CD14-positive monocyte (primary cell): Measurements from ENCODE around the gene IRF2BP2. TPM values are rescaled to one million over a fixed set of nuclear protein-coding genes. Genes with fewer than 3 reads are reported as not detected.

Experiments
- DNase-seq, 3 donors: peaks; one replicate each; pipeline ENCODE4 v3.0.0-alpha.2; 2011 to 2022
- H2AFZ ChIP-seq: 2 replicates; pipeline ENCODE4 v1.6.0; 2012; ENCODE audit warnings: mild to moderate bottlenecking, low read depth, low read length, inconsistent platforms; ENCODE audit not compliant: insufficient read depth, poor library complexity, severe bottlenecking
- H3K27ac ChIP-seq, 2 donors: 1 replicate in 1 of 2; 2 replicates in 1 of 2; pipeline ENCODE4 v1.5.1; 2012 to 2013; ENCODE audit warnings: low read length in 2 of 2, control low read depth in 1 of 2, inconsistent platforms in 1 of 2, low read depth in 1 of 2, mild to moderate bottlenecking in 1 of 2
- H3K27me3 ChIP-seq, 2 donors: one replicate each; pipeline versions ENCODE4 v1.6.0 to v1.6.1; 2011 to 2013; ENCODE audit warnings: low read length in 2 of 2; ENCODE audit not compliant: control insufficient read depth in 2 of 2, insufficient read depth in 2 of 2
- H3K36me3 ChIP-seq, 2 donors: replicated peaks in 1 of 2; 1 replicate in 1 of 2; 2 replicates in 1 of 2; pipeline versions ENCODE4 v1.5.1 to v1.6.1; 2012 to 2013; ENCODE audit warnings: low read length in 2 of 2, control low read depth in 1 of 2, inconsistent platforms in 1 of 2, mild to moderate bottlenecking in 1 of 2; ENCODE audit not compliant: insufficient read depth in 2 of 2, control insufficient read depth in 1 of 2
- H3K4me1 ChIP-seq, 2 donors: 1 replicate in 1 of 2; 2 replicates in 1 of 2; pipeline versions ENCODE4 v1.5.1 to v1.6.1; 2012 to 2013; ENCODE audit warnings: low read length in 2 of 2, control low read depth in 1 of 2, inconsistent platforms in 1 of 2, mild to moderate bottlenecking in 1 of 2, moderate library complexity in 1 of 2; ENCODE audit not compliant: insufficient read depth in 2 of 2, control insufficient read depth in 1 of 2
- H3K4me2 ChIP-seq: replicated peaks from 2 replicates; pipeline ENCODE3; 2012; ENCODE audit warnings: low read length, moderate library complexity, mild to moderate bottlenecking; ENCODE audit not compliant: poor library complexity, severe bottlenecking; ENCODE audit errors: extremely low read depth
- H3K4me3 ChIP-seq, 3 experiments: fragments of 200-600 bp in 1 of 3; sonication (generic) in 1 of 3; replicated peaks in 1 of 3; 1 replicate in 2 of 3; 2 replicates in 1 of 3; pipeline ENCODE4 v1.5.1; 2011 to 2013; ENCODE audit warnings: low read length in 3 of 3, mild to moderate bottlenecking in 3 of 3, control low read depth in 2 of 3, low read depth in 2 of 3, inconsistent platforms in 1 of 3, moderate library complexity in 1 of 3
- H3K79me2 ChIP-seq: 2 replicates; pipeline ENCODE4 v1.6.0; 2012; ENCODE audit warnings: mild to moderate bottlenecking, control low read depth, inconsistent platforms, low read length, moderate library complexity; ENCODE audit not compliant: insufficient read depth
- H3K9ac ChIP-seq: 2 replicates; pipeline ENCODE4 v1.6.0; 2017; ENCODE audit warnings: low read length, mild to moderate bottlenecking; ENCODE audit not compliant: insufficient read depth, poor library complexity, severe bottlenecking
- H3K9me3 ChIP-seq, 2 donors: replicated peaks in 1 of 2; 1 replicate in 1 of 2; 2 replicates in 1 of 2; pipeline versions ENCODE4 v1.5.1 to v1.6.1; 2012 to 2013; ENCODE audit warnings: low read length in 2 of 2, control low read depth in 1 of 2; ENCODE audit not compliant: control insufficient read depth in 1 of 2, insufficient read depth in 1 of 2
- H4K20me1 ChIP-seq: 2 replicates; pipeline ENCODE4 v1.6.0; 2012; ENCODE audit warnings: mild to moderate bottlenecking, low read length, control low read depth, moderate library complexity; ENCODE audit not compliant: insufficient read depth
- H3K27ac Mint-ChIP-seq, 7 donors: one replicate each; pipeline ENCODE4 v1.8.0; 2020; ENCODE audit warnings: mild to moderate bottlenecking in 7 of 7, mixed read lengths in 7 of 7, moderate library complexity in 6 of 7, inconsistent platforms in 2 of 7
- H3K27me3 Mint-ChIP-seq, 3 donors: one replicate each; pipeline ENCODE4 v1.8.0; 2021 to 2022; ENCODE audit warnings: low read depth in 3 of 3, mild to moderate bottlenecking in 3 of 3, mixed read lengths in 3 of 3, moderate library complexity in 3 of 3, inconsistent platforms in 1 of 3
- H3K36me3 Mint-ChIP-seq, 2 donors: one replicate each; pipeline ENCODE4 v1.8.0; 2020; ENCODE audit warnings: mixed read lengths in 2 of 2, inconsistent platforms in 1 of 2, mild to moderate bottlenecking in 1 of 2
- H3K4me1 Mint-ChIP-seq: one replicate; pipeline ENCODE4 v1.8.0; 2020; ENCODE audit warnings: mild to moderate bottlenecking, mixed read lengths
- H3K4me3 Mint-ChIP-seq, 2 donors: one replicate each; pipeline ENCODE4 v1.8.0; 2020; ENCODE audit warnings: mild to moderate bottlenecking in 2 of 2, mixed read lengths in 2 of 2, moderate library complexity in 1 of 2
- H3K9me3 Mint-ChIP-seq, 7 donors: one replicate each; pipeline ENCODE4 v1.8.0; 2020 to 2022; ENCODE audit warnings: mixed read lengths in 7 of 7, mild to moderate bottlenecking in 6 of 7, moderate library complexity in 6 of 7, inconsistent platforms in 2 of 7
- CTCF ChIP-seq: fragments of 200-600 bp; IDR thresholded peaks from one replicate; pipeline ENCODE4 v1.8.0; 2022; ENCODE audit warnings: antibody characterized with exemption, mild to moderate bottlenecking
- WGBS: methylation state at CpG from one replicate; pipeline ENCODE4 v1.1.5; 2013; ENCODE audit warnings: missing lambda C conversion rate; ENCODE audit not compliant: insufficient coverage; 5-methylcytosine and 5-hydroxymethylcytosine counted together
- intact Hi-C, 2 donors: fragments of 100-400 bp; cut with micrococcal nuclease; formaldehyde crosslinking; loops; one replicate each; pipeline versions ENCODE4 v1.15.0 to v1.15.1; 2023
- polyA plus RNA-seq, 3 donors: library from polyadenylated mRNA; depleted of rRNA in 1 of 3; unstranded in 2 of 3; stranded (reverse) in 1 of 3; fragments of 300-500 nt in 2 of 3; fragments of >200 nt in 1 of 3; fragmentation: Illumina TruSeq in 2 of 3; gene quantifications; 1 replicate in 2 of 3; 2 replicates in 1 of 3; pipeline ENCODE4 v1.2.3, GENCODE V29; 2012 to 2021

The IRF2BP2 gene
- polyA plus RNA-seq, 3 donors, result 22.4 to 656 (median 22.6) TPM

GRCh38 chr1:234583755-234584419 lies 26.1 kb downstream of the IRF2BP2 start:
- WGBS, result 65% methylated on average over 5 of the region's 9 CpGs
- intact Hi-C loops, result no loop called here

GRCh38 chr1:234582681-234583301 lies 27.2 kb downstream of the IRF2BP2 start:
- Histone ChIP-seq H3K4me2 (no peak overlapping the region), H3K9me3 (no peaks in the 10 kb centered on the region), H3K4me1 (peaks cover 8 to 13% of the 10 kb centered on the region in 2 donors), H3K27me3 (no peaks in the 10 kb centered on the region), H4K20me1 (no peaks in the 10 kb centered on the region), H3K27ac (no peak overlapping the region), H2AFZ (no peak overlapping the region), H3K79me2 (no peaks in the 10 kb centered on the region), H3K36me3 (no peaks in the 10 kb centered on the region), H3K4me3 (no peak overlapping the region), H3K9ac (no peak overlapping the region)
- no peak for DNase-seq
- 98% methylated on average over 3 of the region's 9 CpGs for WGBS
- Mint-ChIP-seq H3K4me1 (peaks cover 11% of the 10 kb centered on the region), H3K9me3 (peaks cover 0 to 8% (median 3%) of the 10 kb centered on the region in 7 donors), H3K27ac (no peak overlapping the region), H3K27me3 (peaks cover 1 to 4% (median 2%) of the 10 kb centered on the region in 3 donors), H3K36me3 (no peaks in the 10 kb centered on the region), H3K4me3 (no peak overlapping the region)
- intact Hi-C loops, result no loop called here
- no peak for TF ChIP-seq CTCF

More at GRCh38 chr1:234583755-234584419, 26.1 kb downstream of the IRF2BP2 start:
- H4K20me1 ChIP-seq, result no peaks in the 10 kb centered on the region
- no peak for DNase-seq
- H3K36me3 Mint-ChIP-seq, result no peaks in the 10 kb centered on the region
- H3K27me3 ChIP-seq, result no peaks in the 10 kb centered on the region
- H3K4me3 Mint-ChIP-seq, result no peak overlapping the region
- no peak overlapping the region for H3K27ac ChIP-seq
- H3K36me3 ChIP-seq, result no peaks in the 10 kb centered on the region
- peak overlapping the region in 1 of 7 donors; percentile 45 for H3K27ac Mint-ChIP-seq
- H3K9ac ChIP-seq, result no peak overlapping the region
- H3K79me2 ChIP-seq, result no peaks in the 10 kb centered on the region
- H3K27me3 Mint-ChIP-seq, result peaks cover 1 to 4% (median 2%) of the 10 kb centered on the region in 3 donors
- H3K4me1 ChIP-seq, result peaks cover 8 to 13% of the 10 kb centered on the region in 2 donors
- H3K4me2 ChIP-seq, result no peak overlapping the region
- peaks cover 0 to 8% (median 3%) of the 10 kb centered on the region in 7 donors for H3K9me3 Mint-ChIP-seq
- peaks cover 11% of the 10 kb centered on the region for H3K4me1 Mint-ChIP-seq
- TF ChIP-seq CTCF, result no peak
- H2AFZ ChIP-seq, result no peak overlapping the region
- no peaks in the 10 kb centered on the region for H3K9me3 ChIP-seq
- no peak overlapping the region for H3K4me3 ChIP-seq
